Endothelial cell of umbilical vein (primary cell): ENCODE results near the gene RGS12. TPM values are rescaled to one million over a fixed set of nuclear protein-coding genes. Genes with fewer than 3 reads are reported as not detected.

Experiments
- BruUV-seq: library from RNA; stranded (reverse); fragments of 400-500 nt; replicated peaks from 2 replicates; lab custom pipeline; 2021; lab: Mats Ljungman, UMichigan
- CTCF ChIA-PET: fragments of 300-600, 350-600 bp; sonication (Branson Sonifier 250); formaldehyde crosslinking; loops from one replicate; lab custom pipeline; 2021; ENCODE audit warnings: antibody characterized with exemption, inconsistent platforms; lab: Charles Lee
- POLR2A ChIA-PET: fragments of 300-600, 350-600 bp; sonication (Branson Sonifier 250); formaldehyde crosslinking; loops from one replicate; lab custom pipeline; 2021; ENCODE audit warnings: antibody characterized with exemption, inconsistent platforms; lab: Charles Lee
- DNase-seq: peaks from one replicate; pipeline ENCODE4 v3.0.0-alpha.2; 2011; ENCODE audit warnings: low read depth, low spot score
- FAIRE-seq: peaks from 2 replicates; lab custom pipeline; 2011; peaks lifted over from hg19 to GRCh38; lab: Jason Lieb, UNC
- H2AFZ ChIP-seq: 2 replicates; pipeline ENCODE4 v1.6.0; 2012; ENCODE audit warnings: low read depth, low read length, control low read depth, inconsistent platforms
- H3K27ac ChIP-seq: 2 replicates; pipeline ENCODE4 v1.5.1; 2011; ENCODE audit warnings: low read depth, mild to moderate bottlenecking, control low read depth, low read length, moderate library complexity; ENCODE audit not compliant: insufficient read depth
- H3K27me3 ChIP-seq, 2 experiments: 2 replicates each; pipeline versions ENCODE4 v1.6.0 to v1.6.1; 2011; ENCODE audit warnings: low read length in 2 of 2, mixed read lengths in 1 of 2; ENCODE audit not compliant: control insufficient read depth in 2 of 2, insufficient read depth in 2 of 2
- H3K36me3 ChIP-seq, 2 experiments: 2 replicates in 1 of 2; 3 replicates in 1 of 2; pipeline ENCODE4 v1.5.1; 2011; ENCODE audit warnings: low read length in 2 of 2, mild to moderate bottlenecking in 1 of 2, moderate library complexity in 1 of 2; ENCODE audit not compliant: control insufficient read depth in 2 of 2, insufficient read depth in 2 of 2; ENCODE audit errors: extremely low read depth in 1 of 2
- H3K4me1 ChIP-seq: 3 replicates; pipeline ENCODE4 v1.5.1; 2011; ENCODE audit warnings: mild to moderate bottlenecking, low read length; ENCODE audit not compliant: control insufficient read depth, insufficient read depth; ENCODE audit errors: extremely low read depth
- H3K4me2 ChIP-seq: 2 replicates; pipeline ENCODE4 v1.6.1; 2011; ENCODE audit warnings: low read length, control low read depth, mixed read lengths; ENCODE audit not compliant: insufficient read depth
- H3K4me3 ChIP-seq, 3 experiments: fragments of 200-600 bp in 1 of 3; sonication (generic), shearing (Covaris generic) in 1 of 3; replicated peaks in 1 of 3; 2 replicates each; pipeline ENCODE4 v1.5.1; 2011 to 2016; ENCODE audit warnings: control low read depth in 3 of 3, low read length in 3 of 3, mild to moderate bottlenecking in 2 of 3, inconsistent platforms in 1 of 3, low read depth in 1 of 3, moderate library complexity in 1 of 3; ENCODE audit not compliant: insufficient read depth in 1 of 3
- H3K79me2 ChIP-seq: 2 replicates; pipeline ENCODE4 v1.6.0; 2012; ENCODE audit warnings: low read length, inconsistent platforms; ENCODE audit not compliant: control insufficient read depth, insufficient read depth
- H3K9ac ChIP-seq: replicated peaks from 2 replicates; pipeline ENCODE3; 2011; ENCODE audit warnings: low read length, control low read depth; ENCODE audit not compliant: insufficient read depth; ENCODE audit errors: extremely low read depth
- H3K9me1 ChIP-seq: replicated peaks from 3 replicates; pipeline ENCODE4 v1.6.0; 2011; ENCODE audit warnings: mild to moderate bottlenecking, low read length; ENCODE audit not compliant: control insufficient read depth, insufficient read depth; ENCODE audit errors: extremely low read depth
- H3K9me3 ChIP-seq: replicated peaks from 2 replicates; pipeline ENCODE4 v1.5.1; 2012; ENCODE audit warnings: low read length, inconsistent platforms; ENCODE audit not compliant: control insufficient read depth, insufficient read depth
- H4K20me1 ChIP-seq: replicated peaks from 2 replicates; pipeline ENCODE3; 2011; ENCODE audit warnings: mild to moderate bottlenecking, low read length; ENCODE audit not compliant: control insufficient read depth, insufficient read depth; ENCODE audit errors: extremely low read depth
- CTCF ChIP-seq, 2 donors: IDR thresholded peaks; 1 replicate in 1 of 2; 2 replicates in 1 of 2; pipeline ENCODE4 v1.5.1; 2011; ENCODE audit warnings: low read length in 2 of 2, mild to moderate bottlenecking in 2 of 2, moderate library complexity in 2 of 2, control low read depth in 1 of 2, inconsistent platforms in 1 of 2, low read depth in 1 of 2; ENCODE audit not compliant: insufficient read depth in 1 of 2; ENCODE audit errors: extremely low read depth in 1 of 2
- EZH2 ChIP-seq: IDR thresholded peaks from 2 replicates; pipeline ENCODE4 v1.6.1; 2012; ENCODE audit warnings: borderline replicate concordance, low read depth, mild to moderate bottlenecking, moderate library complexity, low read length, inconsistent platforms; ENCODE audit not compliant: severe bottlenecking
- FOS ChIP-seq: IDR thresholded peaks from 2 replicates; pipeline ENCODE4 v1.6.1; 2011; ENCODE audit warnings: mild to moderate bottlenecking, low read length, moderate library complexity, borderline replicate concordance; ENCODE audit not compliant: insufficient read depth
- JUN ChIP-seq: IDR thresholded peaks from 2 replicates; pipeline ENCODE4 v1.6.1; 2011; ENCODE audit warnings: borderline replicate concordance, low read depth; ENCODE audit not compliant: insufficient read length, insufficient read depth
- MAX ChIP-seq: IDR thresholded peaks from 2 replicates; pipeline ENCODE4 v1.6.1; 2011; ENCODE audit not compliant: insufficient read depth, insufficient read length
- POLR2A ChIP-seq: IDR thresholded peaks from 2 replicates; pipeline ENCODE4 v1.6.1; 2012; ENCODE audit warnings: low read depth, mild to moderate bottlenecking, control low read depth, low read length
- dilution Hi-C: fragments of 300-500 bp; cut with MboI; formaldehyde crosslinking; loops from one replicate; pipeline ENCODE4 v1.15.0; 2019; ENCODE audit warnings: low sequenced_read_pairs; ENCODE audit not compliant: extremely low pct_ligation_motif_present
- intact Hi-C: fragments of 100-400 bp; cut with micrococcal nuclease; formaldehyde crosslinking; loops from one replicate; pipeline ENCODE4 v1.10.0; 2022
- polyA plus RNA-seq, 4 experiments: library from polyadenylated mRNA; depleted of rRNA in 3 of 4; stranded (reverse) in 3 of 4; unstranded in 1 of 4; fragments of >200 nt; gene quantifications; 2 replicates each; pipeline versions ENCODE4 v1.2.1 to v1.2.3, GENCODE V29; 2011 to 2012; ENCODE audit warnings: missing spikeins in 1 of 4
- total RNA-seq: library from RNA; stranded (reverse); gene quantifications from 2 replicates; pipeline ENCODE4 v1.2.3, GENCODE V29; 2021

The RGS12 gene
- total and polyA plus RNA-seq, 2 donors (not counting 3 experiments of a cell fraction or from before 2014, with no cell fraction given) = 65.2 to 75.4 TPM

GRCh38 chr4:3290889-3291321, 1.9 kb upstream of the RGS12 start:
- FAIRE-seq = no peak
- no TSS peak for BruUV-seq
- H3K4me1 ChIP-seq = peaks cover 18% of the 10 kb centered on the region
- H3K27ac ChIP-seq = no peak overlapping the region
- H4K20me1 ChIP-seq = no peaks in the 10 kb centered on the region
- no peaks in the 10 kb centered on the region for H3K9me3 ChIP-seq
- CTCF ChIA-PET = interaction anchor here (0.8 kb wide), 1 partner anchor 56 kb away, joined by 4 read pairs; no protein-coding TSS in a partner anchor
- no peaks in the 10 kb centered on the region for H3K9me1 ChIP-seq
- intact Hi-C loops (loop anchor here (5.0 kb wide), 1 partner anchor 219 kb away; the partner anchor contains the start of genes HTT and HTT-AS), dilution Hi-C loops (no loop called here)
- H3K4me3 ChIP-seq = no peak overlapping the region
- H3K79me2 ChIP-seq = peaks cover 24% of the 10 kb centered on the region
- POLR2A ChIA-PET = interaction anchor here (1.5 kb wide), 1 partner anchor 14 kb away, joined by 4 read pairs; no protein-coding TSS in a partner anchor
- no peaks in the 10 kb centered on the region for H3K27me3 ChIP-seq
- H2AFZ ChIP-seq = no peak overlapping the region
- H3K4me2 ChIP-seq = no peak overlapping the region
- DNase-seq = no peak
- no peaks in the 10 kb centered on the region for H3K36me3 ChIP-seq
- H3K9ac ChIP-seq = no peak overlapping the region
- TF ChIP-seq FOS (no peak), EZH2 (no peak), CTCF (IDR thresholded peaks at IDR 0.05; ENCODE audit: extremely low read depth in 1 of 2, insufficient read depth in 1 of 2, low read depth in 1 of 2, low read length in 2 of 2) (no peak), JUN (no peak), MAX (no peak), POLR2A (no peak)
